ENCODE data around the gene GPR55.
"Not testable (repeated sequence)": the region's sequence is repeated elsewhere in the genome, so short reads cannot be mapped to it uniquely, and the experiment has no call there.

The GPR55 gene

DNA sequence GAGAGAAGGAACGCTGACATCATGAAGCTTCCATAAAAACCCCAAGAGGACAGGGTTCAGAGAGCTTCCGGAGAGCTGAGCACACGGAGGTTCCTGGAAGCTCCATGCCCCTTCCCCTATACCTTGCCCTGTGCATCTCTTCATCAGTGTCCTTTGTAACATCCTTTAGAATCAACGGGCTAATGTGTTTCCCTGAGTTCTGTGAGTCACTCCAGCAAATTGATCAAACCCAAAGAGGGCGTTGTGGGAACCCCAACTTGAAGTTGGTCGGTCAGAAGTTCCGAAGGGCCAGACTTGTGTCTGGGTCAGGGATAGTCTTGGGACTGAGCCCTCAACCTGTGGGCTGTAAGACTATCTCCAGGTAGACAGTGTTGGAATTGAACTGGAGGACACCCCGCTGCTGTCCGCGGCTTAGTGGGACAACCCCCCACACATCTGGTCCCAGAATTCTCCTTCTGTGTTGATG lies 25.9 kb upstream of the GPR55 start:
- no peak for DNase-seq (ENCODE audit: low spot score)

DNA sequence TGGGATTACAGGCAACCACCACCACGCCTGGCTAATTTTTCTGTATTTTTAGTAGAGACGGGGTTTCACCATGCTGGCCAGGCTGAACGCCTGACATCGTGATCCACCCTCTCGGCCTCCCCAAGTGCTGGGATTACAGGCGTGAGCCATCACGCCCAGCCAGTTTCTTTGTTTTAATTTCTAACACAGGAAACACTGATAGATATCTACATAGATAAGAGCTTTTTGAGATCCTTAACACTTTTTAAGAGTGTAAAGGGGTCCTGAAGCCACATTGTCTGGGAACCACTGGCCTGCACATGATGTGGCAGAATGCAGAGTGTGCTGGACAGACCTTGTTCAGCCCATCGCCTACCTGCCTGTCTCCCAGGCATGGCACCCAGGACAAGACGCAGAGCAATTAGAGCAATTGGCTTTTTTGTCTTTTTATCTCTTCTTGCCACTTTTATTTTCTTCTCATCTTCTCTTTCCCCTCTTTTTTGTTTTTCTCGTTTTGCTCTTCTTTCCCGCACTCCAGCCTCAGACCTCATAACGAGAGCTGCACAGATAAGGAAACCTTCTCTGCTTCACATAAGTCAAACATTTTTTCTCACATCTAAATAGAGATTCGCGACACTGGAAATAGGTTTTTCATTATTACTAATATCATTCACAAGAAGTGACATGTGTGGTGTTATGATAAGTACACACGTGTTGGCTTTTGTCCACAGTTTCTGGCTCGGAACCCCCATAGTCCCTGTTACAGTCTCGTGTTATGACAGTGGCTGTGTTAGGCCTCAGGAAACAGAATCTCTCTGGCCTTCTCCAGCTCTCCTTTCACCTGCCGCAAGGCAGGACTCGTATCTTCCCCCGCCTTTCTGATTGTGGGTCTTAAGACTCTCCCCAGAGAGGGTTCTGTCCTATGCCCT lies 25.2 kb upstream of the GPR55 start:
- DNase-seq (ENCODE audit: low spot score), result no peak

DNA sequence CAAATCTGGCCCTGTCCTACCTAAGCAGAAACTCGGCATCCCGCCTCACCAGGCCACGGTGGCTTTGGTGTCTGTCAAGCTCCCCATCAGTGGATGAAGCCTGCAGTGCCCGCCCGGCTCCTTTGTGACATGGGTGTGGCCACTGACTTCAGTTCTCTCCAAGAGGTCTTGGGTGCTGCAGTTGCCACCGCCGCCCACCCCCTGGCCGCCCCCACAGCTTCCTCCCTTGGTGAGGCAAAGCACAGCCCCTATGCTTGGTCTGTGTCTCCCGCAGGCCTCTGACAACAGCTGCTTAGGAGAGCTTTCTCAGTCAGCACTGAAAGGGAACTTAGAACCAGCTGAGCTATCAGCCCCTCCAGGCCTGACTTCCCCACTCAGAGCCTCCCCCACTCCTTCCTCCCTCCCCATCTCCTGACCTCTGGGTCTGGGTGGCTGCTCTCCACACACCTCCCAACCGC lies 22.9 kb upstream of the GPR55 start:
- DNase-seq (ENCODE audit: low spot score), result peak; percentile 46

DNA sequence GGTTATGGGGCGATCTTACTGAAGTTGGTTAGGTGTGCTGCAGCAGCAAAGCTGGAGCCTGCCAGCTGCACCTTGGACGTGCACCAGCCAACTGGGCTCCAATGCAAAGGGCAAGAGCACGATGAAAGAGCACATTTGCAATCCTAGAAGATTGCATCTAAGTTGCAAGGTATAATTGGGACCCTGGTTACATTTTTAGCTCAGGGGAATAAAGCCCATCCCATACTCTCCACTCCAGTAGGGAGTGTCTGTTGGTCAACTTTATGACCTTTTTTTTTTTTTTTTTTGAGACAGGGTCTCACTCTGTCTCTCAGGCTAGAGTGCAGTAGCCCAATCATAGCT lies 22.2 kb upstream of the GPR55 start:
- DNase-seq (ENCODE audit: low spot score), result no peak

DNA sequence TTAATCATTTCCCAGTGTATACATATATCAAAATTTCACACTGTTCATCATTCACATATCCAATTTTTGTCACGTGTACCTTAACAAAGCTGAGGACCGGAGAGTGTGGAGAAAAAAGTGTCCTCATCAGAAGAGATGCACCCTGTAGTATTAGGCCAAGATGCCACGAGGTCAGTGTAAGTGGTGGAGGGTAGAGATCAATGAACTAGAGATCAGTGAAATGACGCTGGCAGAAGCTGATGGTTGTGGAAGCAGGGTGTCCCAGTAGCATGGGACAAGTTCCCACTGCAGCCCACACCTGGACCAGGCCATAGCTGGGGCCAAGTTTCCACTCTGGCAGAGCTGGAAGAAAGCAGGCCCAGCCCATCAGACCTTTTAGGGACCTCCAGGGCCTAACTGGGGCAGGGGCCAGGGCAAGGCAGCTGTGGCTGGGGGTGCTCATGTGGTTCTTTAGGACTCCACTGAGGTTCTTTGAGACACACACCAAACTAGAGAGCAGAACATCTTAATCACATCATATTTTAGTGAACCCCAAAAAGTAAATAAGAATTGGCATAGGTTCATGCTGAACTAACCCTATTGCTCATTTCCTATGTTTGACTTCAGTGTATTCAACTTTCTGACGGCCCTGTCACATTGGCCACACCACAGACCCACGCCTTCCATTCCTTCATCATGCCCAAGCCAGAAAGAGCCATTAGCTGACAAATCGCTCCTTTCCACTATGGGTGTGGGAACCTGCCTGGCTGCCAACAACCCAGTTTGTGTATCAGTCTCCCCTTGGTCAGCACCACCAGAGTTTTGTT lies 21.6 kb upstream of the GPR55 start:
- DNase-seq (ENCODE audit: low spot score), result no peak

DNA sequence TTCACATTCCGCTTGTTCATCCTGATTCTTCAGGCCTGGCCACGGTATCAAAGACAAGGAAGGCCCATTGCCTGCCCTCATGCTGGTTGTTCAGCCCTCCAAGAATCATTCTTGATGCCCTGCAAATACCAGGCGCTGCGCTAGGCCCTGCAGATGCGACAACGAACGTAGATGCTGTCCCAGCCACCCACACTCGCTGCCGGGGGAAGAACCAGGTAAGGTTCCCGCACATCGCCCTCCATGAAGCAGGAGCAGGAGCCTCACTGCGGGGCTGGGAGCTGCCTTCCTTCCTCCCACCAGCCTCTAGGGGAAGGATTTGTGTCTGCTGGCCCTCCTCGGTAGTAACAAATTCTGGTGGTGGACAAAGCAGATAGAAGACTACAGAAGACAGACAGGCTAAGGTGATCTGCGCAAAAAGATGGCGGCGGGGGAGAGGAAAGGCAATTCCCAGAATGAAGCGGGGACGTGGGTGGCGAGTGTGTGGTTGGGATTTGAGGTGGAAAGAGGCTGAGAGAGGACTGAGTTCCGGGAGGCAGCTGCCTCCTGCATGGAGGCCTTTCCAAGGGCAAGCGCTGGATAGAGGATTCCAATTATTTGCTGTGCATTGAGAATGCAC lies 19.8 kb upstream of the GPR55 start:
- DNase-seq (ENCODE audit: low spot score), result no peak

DNA sequence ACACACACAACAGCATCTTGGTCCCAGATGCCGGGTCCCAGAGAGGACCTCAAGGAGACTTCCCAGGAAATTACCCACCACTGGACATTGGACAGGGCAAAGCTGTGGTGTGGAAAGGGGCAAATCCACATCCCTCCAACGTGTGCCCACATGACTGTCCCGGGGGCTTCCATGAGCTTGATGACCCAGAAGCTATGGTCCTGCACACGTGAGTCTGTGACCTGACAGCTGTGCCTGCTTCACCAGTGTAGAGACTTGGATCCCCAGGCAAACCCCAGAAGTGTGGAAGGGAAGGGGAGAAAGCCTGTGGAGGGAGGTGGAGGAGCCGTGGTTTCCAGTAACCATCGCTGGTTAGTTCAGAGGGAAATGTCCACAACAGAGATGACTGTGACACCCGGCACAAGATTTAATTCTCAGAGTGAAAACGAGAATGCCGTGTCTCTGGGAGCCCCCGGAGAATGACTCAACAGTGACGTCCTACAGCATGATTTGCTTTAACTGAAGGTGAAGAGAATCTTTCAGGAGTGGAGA lies 19.1 kb upstream of the GPR55 start:
- DNase-seq (ENCODE audit: low spot score), result no peak

DNA sequence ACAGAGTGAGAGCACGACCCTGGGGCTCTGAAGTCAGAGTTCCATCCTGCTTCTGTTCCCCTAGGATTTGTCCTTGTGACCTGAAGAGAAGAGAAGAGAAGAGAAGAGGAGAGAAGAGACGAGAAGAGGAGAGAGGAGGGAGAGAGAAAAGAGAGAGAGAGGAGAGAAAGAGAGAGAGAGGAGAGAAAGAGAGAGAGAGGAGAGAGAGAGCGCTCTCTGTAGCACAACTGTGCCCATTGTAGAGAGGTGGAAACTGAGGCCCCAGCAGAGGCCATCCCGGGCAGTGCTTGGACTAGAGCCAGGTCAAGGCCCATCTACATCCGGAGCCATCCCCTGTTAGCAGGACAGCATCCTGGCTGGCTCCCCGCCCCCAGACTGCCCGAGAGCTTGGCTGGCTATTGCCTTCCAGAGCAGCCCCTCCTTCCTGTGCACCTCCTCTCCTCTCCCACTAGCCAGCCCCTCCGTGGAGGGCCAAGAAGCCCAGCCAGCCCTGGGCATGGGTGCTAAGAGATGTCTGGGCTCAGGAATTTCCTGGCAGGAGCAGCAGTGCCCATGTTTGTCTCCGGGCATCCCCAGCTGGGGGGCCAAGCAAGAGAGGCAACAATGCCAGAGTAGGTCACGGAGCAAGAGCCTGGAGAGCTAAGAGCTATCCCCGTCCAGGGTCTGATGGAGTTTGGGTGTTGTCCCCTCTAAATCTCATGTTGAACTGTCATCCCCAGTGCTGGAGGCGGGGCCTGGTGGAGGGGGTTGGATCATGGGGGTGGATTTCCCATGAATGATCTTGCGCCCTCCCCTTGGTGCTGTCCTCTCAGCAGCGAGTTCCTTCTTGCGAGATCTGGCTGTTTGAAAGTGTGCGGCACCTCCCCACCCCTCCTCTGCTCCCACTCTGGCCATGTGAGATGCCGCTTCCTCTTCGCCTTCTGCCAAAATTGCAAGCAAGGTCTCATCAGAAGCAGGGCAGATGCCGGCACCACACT lies 18.2 kb upstream of the GPR55 start:
- peak; percentile 51 for DNase-seq (ENCODE audit: low spot score)

DNA sequence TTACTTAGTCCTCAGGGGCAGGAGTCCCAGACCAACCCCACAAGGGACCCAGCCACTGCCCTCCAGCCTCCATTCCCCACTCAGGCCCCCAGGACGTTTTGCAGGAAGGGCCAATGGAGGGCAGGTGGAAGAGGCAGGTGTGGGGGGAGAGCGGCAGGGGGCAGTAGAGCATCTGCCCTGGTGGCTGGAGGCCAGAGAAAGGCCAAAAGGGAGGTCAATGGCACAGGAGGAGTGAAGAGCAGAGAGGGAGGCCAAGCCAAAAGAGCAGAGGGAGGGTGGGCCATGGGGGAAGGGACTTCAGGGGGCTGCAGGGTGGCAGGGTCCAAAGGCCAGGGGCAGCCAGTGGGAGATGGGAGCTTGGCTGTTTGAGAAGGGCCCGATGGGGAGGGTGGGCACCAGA lies 17.3 kb upstream of the GPR55 start:
- DNase-seq (ENCODE audit: low spot score), result no peak

DNA sequence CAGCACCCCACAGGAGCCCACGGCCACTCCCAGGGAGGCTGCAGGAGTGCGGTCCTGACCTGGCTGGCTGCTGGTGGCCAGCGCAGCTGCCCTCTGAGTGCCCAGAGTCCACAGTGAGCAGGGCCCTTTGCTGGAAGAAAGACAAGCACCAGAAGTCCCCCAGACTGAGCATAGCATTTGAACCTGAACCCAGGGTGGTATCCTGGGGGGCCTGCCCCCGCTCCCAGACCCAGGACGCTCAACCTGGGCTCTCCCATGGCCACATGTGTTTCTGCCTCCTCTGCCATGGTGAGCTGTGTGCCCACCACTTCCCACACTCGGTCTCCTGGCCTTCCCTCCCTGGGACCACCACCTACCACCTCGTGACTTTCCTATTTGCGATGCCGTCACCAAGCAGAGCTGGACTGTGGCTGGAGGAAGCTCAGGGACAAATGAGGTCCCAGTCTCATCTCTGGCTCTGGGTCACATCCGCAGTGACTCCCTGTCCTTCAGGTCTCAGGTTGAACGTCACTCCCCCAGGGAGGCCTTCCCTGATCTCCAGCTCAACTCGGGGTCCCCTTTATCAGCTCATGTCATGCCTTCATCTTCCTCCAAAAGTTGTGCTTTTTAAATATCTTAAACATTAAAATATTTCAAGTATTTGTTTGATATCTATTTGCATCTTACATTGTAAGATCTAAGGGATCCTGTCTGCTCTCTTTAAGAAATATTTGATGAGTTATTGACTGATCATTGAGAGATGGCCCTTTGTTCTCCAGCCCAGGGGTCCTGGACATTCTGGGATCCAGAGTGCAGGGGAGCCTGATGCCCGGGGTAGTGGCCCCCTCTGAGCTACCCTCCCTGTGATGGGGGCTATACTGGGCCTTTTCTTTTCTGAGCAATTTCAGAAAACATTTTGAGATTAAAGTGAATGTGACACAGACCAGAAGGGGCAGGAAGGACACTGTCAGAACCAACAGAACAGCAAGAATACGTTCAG lies 16.4 kb upstream of the GPR55 start:
- DNase-seq (ENCODE audit: low spot score), result no peak

DNA sequence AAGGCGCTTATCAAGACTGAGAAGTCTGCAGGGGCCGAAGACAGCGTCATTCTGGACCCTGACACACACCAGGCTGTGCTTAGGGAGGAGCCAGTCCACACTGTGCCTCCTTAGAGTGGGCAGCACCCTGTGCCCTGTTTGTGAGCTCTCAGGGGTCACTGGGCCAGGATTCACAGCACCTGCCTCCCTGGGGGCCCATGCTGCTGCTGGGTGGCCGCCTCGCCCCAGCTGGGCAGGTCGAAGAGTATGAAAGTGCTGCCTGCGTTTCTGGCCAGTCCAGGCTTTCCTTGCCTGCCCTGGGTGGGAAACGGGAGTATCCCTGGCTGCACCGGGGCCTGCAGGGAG lies 15.4 kb upstream of the GPR55 start:
- no peak for DNase-seq (ENCODE audit: low spot score)

DNA sequence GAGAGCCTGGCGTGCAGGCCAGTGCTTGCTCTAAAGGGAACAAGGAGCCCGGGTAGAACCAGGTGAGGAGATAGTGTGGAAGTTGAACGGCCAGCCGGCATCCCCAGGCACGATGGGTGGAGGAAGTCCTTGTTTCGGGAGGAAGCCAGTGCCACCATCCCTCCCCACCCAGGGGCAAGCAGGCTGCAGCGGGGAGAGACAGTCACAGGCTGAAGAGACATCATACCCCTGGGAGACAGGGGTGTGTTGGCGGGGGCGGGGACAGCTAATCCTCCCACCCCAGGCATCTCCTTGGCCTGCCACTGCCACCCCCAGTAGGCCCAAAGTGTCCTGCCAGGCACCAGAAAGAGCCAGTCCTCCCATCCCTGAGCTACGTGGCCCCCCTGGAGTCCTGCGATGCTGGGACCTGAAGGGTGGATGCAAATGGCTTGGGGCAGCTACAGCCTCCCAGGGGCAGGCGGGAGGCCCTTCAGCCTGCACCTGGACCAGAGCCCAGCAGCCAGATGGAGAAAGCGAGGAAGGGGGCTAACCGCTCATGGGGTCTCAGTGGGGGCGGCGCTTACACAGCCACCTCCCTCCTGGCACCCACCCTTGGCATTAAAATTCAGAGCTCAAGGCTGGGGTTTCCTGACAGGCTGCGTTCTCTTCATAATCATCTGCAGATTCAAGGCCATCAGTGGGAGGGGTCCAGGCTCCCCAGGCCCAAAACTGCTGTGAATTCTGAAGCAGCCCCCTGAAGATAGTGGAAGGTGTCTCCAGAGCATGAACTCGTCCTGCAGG lies 14.8 kb upstream of the GPR55 start:
- DNase-seq (ENCODE audit: low spot score), result no peak

DNA sequence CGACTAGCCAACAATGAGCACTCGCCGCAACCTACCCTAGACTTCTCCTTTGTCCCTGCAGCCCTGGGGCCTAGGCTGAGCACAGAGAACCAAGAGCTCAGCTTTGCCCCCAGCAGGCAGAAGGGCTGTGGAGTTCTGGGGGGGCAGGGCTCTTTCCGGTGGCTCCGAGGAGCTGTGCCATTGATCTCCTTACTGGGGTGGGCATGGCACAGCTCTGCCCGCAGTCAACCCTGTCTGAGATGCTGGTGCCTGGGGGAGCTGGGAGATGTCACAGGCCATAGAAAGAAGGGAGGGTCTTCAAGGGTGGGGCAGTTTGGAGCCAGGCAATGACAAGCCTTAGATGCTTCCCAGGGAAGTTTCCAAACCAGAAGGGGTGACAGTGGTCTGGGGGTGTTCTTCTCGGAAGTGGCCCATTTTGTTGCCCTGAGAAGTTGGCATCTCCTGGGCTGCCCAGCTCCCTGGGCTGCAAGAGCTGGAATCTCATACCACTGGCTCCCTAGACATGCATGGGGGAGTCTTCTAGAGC lies 14.1 kb upstream of the GPR55 start:
- no peak for DNase-seq (ENCODE audit: low spot score)

DNA sequence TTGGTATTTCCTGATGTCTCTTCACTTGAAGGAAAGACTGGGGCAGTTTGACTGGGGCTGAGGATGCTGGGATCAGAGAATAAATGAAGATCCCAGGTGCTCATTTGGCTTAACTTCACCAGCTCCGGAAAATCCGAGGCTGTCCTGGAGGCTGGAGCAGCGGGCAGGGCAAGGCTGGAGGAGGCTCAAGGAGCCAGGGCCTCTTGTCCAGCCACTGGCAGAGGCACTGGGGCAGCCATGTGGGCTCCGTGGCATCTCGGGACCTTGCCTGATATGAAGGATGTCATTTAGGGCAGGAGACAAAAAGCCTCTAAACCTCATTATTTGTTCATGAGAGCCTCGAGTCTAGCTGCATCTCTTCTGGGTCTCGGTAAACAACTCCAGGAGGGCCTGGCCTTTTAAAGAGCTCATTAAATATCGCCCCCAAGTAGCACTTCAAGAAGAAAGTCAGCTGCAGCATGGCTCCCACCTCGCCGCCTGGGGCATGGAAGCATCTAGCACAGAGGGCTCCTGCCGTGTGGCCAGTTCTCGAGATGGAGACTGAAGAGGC lies 13.5 kb upstream of the GPR55 start:
- DNase-seq (ENCODE audit: low spot score), result no peak

DNA sequence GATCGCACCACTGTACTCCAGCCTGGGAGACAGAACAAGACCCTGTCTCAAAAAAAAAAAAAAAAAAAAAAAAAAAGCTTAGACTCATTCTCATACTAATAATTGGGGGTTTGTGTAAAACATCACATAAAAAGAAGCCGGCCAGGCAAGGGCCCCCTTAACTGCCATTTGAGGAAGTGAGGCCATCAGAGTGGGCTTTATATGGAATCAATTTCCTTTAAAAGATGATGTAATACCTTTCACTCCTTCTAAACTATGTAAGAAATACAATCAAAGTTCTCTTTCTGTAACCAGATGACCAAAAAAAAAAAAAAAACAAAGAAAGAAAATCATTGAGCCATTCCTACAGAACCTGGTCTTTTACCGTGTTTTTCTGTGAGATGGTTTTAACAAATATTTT lies 13.1 kb upstream of the GPR55 start:
- no peak for DNase-seq (ENCODE audit: low spot score)

DNA sequence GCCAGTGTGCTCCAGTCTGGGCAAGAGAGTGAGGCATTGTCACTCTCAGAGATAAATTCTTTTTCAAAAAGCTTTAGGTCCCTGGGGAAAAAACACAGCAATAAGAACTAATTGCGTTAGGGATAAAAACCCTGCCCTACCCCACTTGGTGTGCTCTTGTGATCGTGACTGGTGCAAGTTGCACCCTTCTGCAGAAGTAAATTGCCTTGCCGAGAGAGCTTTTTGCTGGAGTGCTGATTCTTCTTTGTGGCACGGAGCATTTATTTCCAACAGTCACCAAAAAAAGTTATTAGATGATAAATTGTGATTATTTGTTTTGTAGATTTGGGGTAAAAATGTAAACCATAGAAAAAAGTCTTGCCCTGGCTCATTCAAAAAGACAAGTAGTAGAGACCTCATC lies 12.3 kb upstream of the GPR55 start:
- DNase-seq (ENCODE audit: low spot score), result no peak

DNA sequence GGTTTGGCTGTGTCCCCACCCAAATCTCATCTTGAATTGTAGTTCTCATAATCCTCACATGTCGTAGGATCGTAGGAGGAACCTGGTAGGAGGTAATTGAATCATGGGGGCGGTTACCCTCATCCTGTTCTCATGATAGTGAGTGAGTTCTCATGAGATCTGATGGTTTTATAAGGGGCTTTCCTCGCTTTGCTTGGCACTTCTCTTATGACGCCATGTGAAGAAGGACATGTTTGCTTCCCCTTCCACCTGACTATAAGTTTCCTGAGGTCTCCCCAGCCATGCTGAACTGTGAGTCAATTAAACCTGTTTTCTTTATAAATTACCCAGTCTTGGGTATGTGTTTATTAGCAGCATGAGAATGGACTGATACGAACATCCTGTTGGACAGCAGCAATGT lies 11.2 kb upstream of the GPR55 start:
- not testable (repeated sequence) for DNase-seq (ENCODE audit: low spot score)

DNA sequence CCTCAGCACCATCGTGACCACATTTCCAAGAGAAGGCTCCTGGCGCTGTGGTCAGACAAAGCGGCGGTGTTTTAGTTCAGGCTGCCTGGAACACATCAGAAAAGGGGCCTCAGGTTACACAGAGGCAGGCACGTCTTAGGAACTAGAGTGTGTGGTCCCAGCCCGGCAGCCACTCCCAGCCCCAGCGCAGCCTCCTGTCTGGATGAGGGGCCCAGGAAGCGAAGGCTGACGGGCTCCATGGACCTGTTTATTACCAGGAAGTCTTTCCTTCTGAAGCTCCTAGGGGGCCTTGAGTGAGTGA lies 10.0 kb upstream of the GPR55 start:
- DNase-seq (ENCODE audit: low spot score), result no peak

All from pons (tissue), 1 donor.